K562 (cell line): ENCODE data around the gene MEGF11. TPM values are rescaled to one million over a fixed set of nuclear protein-coding genes. Genes with fewer than 3 reads are reported as not detected.

Source experiments
- ATF1 ChIP-seq, 2 experiments: fragments of 450-650 bp in 1 of 2; IDR thresholded peaks; 2 replicates each; pipeline ENCODE4 v1.6.1; 2016; ENCODE audit warnings: missing compliant biosample characterization in 1 of 2, missing genetic modification characterization in 1 of 2
- COPS2 ChIP-seq: fragments of 450-650 bp; conservative IDR thresholded peaks from 2 replicates; pipeline ENCODE4 v1.6.1; 2016; ENCODE audit warnings: mild to moderate bottlenecking, moderate library complexity
- CTBP1 ChIP-seq: fragments of 450-650 bp; IDR thresholded peaks from 2 replicates; pipeline ENCODE4 v1.6.1; 2016; ENCODE audit warnings: borderline replicate concordance
- EP300 ChIP-seq: IDR thresholded peaks from 2 replicates; pipeline ENCODE4 v1.6.1; 2012; ENCODE audit warnings: low read length, improper control_type of control experiment
- GTF2A2 ChIP-seq: IDR thresholded peaks from 2 replicates; pipeline ENCODE4 v1.6.1; 2016; ENCODE audit warnings: mild to moderate bottlenecking, missing genetic modification characterization, missing compliant biosample characterization
- KAT8 ChIP-seq: fragments of 450-650 bp; IDR thresholded peaks from 2 replicates; pipeline ENCODE4 v1.6.1; 2016; ENCODE audit warnings: low read depth, mild to moderate bottlenecking
- POLR2B ChIP-seq: fragments of 450-650 bp; IDR thresholded peaks from 2 replicates; pipeline ENCODE4 v1.6.1; 2018; ENCODE audit warnings: low read depth; ENCODE audit not compliant: partially characterized antibody
- ZNF217 ChIP-seq: sonication (generic); formaldehyde crosslinking; IDR thresholded peaks from 2 replicates; pipeline ENCODE4 v1.8.0; 2022; ENCODE audit warnings: mild to moderate bottlenecking, missing genetic modification reagents
- polyA plus RNA-seq, 8 experiments: library from polyadenylated mRNA; depleted of rRNA in 4 of 8; stranded (reverse) in 5 of 8; unstranded in 3 of 8; fragments of >200 nt; fragmentation: Nextera tagmentation in 2 of 8; fragmentation: Illumina TruSeq in 1 of 8; extraction: Ambion mirVana in 2 of 8; extraction: Trizol in 1 of 8; gene quantifications; 2 replicates each; pipeline versions ENCODE4 v1.2.1 to v1.2.3, GENCODE V29; 2011 to 2014; ENCODE audit warnings: inconsistent platforms in 1 of 8, missing spikeins in 1 of 8
- total RNA-seq, 7 experiments: library from RNA; depleted of rRNA in 6 of 7; stranded (reverse); fragments of >200 nt in 6 of 7; fragmentation: Illumina TruSeq in 2 of 7; extraction: Trizol in 2 of 7; gene quantifications; 2 replicates each; pipeline versions ENCODE4 v1.2.1 to v1.2.3, GENCODE V29; 2011 to 2021; ENCODE audit warnings: low replicate concordance in 1 of 7
- TF ChIP-seq, protein P1 (sequence below), 2 experiments: IDR thresholded peaks in 1 of 2; conservative IDR thresholded peaks in 1 of 2; 2 replicates each; pipeline ENCODE4 v1.6.1; 2016; ENCODE audit warnings: low read depth in 2 of 2, mild to moderate bottlenecking in 1 of 2, missing compliant biosample characterization in 1 of 2, missing genetic modification characterization in 1 of 2, moderate library complexity in 1 of 2
- TF ChIP-seq, protein P2 (sequence below): sonication (generic); formaldehyde crosslinking; IDR thresholded peaks from 2 replicates; pipeline ENCODE4 v1.8.0; 2022; ENCODE audit warnings: mild to moderate bottlenecking, missing genetic modification reagents
- TF ChIP-seq, protein P3 (sequence below): fragments of 450-650 bp; IDR thresholded peaks from 2 replicates; pipeline ENCODE4 v1.6.1; 2014; ENCODE audit warnings: low read depth, mild to moderate bottlenecking, moderate library complexity, borderline replicate concordance
- TF ChIP-seq, protein P4 (sequence below), 2 experiments: fragments of 450-650 bp; conservative IDR thresholded peaks; 2 replicates each; pipeline ENCODE4 v1.6.1; 2017; ENCODE audit warnings: mild to moderate bottlenecking in 2 of 2, moderate library complexity in 2 of 2
- TF ChIP-seq, protein P5 (sequence below): fragments of 250-450 bp; sonication (Bioruptor Pico); IDR thresholded peaks from 2 replicates; pipeline ENCODE4 v1.9.0; 2021; ENCODE audit warnings: mild to moderate bottlenecking
- TF ChIP-seq, protein P6 (sequence below): fragments of 450-650 bp; IDR thresholded peaks from 2 replicates; pipeline ENCODE4 v1.6.1; 2018; ENCODE audit not compliant: partially characterized antibody

The MEGF11 gene
- total and polyA plus RNA-seq, 9 of the 15 experiments (the other 6 are each of a cell fraction or from before 2014, with no cell fraction given) = 0.06 to 0.23 (median 0.20) TPM; not detected in 6

DNA sequence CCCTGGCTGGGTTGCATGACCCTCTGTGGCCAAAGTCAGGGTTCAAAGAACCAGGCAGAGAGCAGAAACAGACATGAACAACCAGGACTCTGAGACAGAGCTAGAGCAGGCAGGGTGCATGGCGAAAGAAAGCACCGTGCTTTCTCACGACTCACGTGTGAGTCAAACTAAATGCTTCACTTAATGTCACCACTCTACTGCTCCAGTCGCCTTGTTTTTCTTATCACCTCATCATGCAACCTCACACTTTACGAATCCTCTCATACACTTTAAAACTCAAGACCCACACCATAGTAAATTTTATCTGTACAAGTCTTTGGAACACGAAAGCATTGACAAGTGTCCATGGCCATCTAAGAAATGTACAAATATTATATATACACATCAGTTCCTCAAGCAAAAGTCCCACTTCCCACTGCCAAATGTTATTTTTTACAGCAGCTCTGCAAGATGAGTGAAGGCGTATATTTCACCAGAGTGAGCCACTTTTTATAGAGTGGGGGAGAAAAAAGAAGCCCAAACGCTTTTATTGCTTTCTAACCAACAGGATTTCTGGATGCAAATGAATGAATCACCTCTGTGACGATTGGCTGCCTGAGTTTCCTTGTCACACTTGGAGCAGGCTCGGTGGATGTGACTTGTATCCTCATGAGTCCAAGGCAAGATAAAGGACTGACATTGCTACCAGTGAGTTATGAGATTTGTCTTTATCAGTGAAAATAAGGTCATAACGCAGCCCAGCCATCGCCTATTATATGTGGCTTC is 16.0 kb upstream of the MEGF11 start (continued):
- TF ChIP-seq KAT8 = no peak
- TF ChIP-seq, protein P1, sequence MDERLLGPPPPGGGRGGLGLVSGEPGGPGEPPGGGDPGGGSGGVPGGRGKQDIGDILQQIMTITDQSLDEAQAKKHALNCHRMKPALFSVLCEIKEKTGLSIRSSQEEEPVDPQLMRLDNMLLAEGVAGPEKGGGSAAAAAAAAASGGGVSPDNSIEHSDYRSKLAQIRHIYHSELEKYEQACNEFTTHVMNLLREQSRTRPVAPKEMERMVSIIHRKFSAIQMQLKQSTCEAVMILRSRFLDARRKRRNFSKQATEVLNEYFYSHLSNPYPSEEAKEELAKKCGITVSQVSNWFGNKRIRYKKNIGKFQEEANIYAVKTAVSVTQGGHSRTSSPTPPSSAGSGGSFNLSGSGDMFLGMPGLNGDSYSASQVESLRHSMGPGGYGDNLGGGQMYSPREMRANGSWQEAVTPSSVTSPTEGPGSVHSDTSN (CRISPR knock-in tag; IDR thresholded peaks at IDR 0.05; ENCODE audit: low read depth) = no peak
- TF ChIP-seq, protein P1 (tag; conservative IDR thresholded peaks at IDR 0.05; ENCODE audit: low read depth) = peak; percentile 84
- TF ChIP-seq COPS2 = no peak
- TF ChIP-seq, protein P2, sequence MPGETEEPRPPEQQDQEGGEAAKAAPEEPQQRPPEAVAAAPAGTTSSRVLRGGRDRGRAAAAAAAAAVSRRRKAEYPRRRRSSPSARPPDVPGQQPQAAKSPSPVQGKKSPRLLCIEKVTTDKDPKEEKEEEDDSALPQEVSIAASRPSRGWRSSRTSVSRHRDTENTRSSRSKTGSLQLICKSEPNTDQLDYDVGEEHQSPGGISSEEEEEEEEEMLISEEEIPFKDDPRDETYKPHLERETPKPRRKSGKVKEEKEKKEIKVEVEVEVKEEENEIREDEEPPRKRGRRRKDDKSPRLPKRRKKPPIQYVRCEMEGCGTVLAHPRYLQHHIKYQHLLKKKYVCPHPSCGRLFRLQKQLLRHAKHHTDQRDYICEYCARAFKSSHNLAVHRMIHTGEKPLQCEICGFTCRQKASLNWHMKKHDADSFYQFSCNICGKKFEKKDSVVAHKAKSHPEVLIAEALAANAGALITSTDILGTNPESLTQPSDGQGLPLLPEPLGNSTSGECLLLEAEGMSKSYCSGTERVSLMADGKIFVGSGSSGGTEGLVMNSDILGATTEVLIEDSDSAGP (CRISPR knock-in tag) = no peak
- TF ChIP-seq ZNF217 (CRISPR knock-in tag) = no peak
- TF ChIP-seq ATF1 (CRISPR knock-in tag; IDR thresholded peaks at IDR 0.05) = no peak
- TF ChIP-seq ATF1 (tag; IDR thresholded peaks at IDR 0.05) = 0 out of 2 replicates have a peak, but pooled peaks have one; percentile 53
- TF ChIP-seq, protein P3, sequence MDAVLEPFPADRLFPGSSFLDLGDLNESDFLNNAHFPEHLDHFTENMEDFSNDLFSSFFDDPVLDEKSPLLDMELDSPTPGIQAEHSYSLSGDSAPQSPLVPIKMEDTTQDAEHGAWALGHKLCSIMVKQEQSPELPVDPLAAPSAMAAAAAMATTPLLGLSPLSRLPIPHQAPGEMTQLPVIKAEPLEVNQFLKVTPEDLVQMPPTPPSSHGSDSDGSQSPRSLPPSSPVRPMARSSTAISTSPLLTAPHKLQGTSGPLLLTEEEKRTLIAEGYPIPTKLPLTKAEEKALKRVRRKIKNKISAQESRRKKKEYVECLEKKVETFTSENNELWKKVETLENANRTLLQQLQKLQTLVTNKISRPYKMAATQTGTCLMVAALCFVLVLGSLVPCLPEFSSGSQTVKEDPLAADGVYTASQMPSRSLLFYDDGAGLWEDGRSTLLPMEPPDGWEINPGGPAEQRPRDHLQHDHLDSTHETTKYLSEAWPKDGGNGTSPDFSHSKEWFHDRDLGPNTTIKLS = no peak
- TF ChIP-seq CTBP1 = peak; percentile 32; the same call in 1 of the 2 replicates
- no peak for TF ChIP-seq POLR2B
- TF ChIP-seq GTF2A2 (tag) = no peak
- TF ChIP-seq, protein P4, sequence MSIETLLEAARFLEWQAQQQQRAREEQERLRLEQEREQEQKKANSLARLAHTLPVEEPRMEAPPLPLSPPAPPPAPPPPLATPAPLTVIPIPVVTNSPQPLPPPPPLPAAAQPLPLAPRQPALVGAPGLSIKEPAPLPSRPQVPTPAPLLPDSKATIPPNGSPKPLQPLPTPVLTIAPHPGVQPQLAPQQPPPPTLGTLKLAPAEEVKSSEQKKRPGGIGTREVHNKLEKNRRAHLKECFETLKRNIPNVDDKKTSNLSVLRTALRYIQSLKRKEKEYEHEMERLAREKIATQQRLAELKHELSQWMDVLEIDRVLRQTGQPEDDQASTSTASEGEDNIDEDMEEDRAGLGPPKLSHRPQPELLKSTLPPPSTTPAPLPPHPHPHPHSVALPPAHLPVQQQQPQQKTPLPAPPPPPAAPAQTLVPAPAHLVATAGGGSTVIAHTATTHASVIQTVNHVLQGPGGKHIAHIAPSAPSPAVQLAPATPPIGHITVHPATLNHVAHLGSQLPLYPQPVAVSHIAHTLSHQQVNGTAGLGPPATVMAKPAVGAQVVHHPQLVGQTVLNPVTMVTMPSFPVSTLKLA (conservative IDR thresholded peaks at IDR 0.05) = peak in 1 of 2 experiments; percentile 47; a peak in 2 of 4 replicates
- TF ChIP-seq, protein P5, sequence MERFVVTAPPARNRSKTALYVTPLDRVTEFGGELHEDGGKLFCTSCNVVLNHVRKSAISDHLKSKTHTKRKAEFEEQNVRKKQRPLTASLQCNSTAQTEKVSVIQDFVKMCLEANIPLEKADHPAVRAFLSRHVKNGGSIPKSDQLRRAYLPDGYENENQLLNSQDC = no peak
- 0 out of 2 replicates have a peak, but pooled peaks have one; percentile 14 for TF ChIP-seq EP300
- TF ChIP-seq, protein P6, sequence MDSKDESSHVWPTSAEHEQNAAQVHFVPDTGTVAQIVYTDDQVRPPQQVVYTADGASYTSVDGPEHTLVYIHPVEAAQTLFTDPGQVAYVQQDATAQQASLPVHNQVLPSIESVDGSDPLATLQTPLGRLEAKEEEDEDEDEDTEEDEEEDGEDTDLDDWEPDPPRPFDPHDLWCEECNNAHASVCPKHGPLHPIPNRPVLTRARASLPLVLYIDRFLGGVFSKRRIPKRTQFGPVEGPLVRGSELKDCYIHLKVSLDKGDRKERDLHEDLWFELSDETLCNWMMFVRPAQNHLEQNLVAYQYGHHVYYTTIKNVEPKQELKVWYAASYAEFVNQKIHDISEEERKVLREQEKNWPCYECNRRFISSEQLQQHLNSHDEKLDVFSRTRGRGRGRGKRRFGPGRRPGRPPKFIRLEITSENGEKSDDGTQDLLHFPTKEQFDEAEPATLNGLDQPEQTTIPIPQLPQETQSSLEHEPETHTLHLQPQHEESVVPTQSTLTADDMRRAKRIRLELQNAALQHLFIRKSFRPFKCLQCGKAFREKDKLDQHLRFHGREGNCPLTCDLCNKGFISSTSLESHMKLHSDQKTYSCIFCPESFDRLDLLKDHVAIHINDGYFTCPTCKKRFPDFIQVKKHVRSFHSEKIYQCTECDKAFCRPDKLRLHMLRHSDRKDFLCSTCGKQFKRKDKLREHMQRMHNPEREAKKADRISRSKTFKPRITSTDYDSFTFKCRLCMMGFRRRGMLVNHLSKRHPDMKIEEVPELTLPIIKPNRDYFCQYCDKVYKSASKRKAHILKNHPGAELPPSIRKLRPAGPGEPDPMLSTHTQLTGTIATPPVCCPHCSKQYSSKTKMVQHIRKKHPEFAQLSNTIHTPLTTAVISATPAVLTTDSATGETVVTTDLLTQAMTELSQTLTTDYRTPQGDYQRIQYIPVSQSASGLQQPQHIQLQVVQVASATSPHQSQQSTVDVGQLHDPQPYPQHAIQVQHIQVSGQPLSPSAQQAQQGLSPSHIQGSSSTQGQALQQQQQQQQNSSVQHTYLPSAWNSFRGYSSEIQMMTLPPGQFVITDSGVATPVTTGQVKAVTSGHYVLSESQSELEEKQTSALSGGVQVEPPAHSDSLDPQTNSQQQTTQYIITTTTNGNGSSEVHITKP = peak; percentile 77
